GM23248 (cell line): ENCODE data around the gene PLEKHH1.

Source experiments
- EZH2 ChIP-seq: fragments of 200-600 bp; sonication (generic); IDR thresholded peaks from 2 replicates; pipeline ENCODE4 v1.6.1; 2018; ENCODE audit warnings: antibody characterized with exemption, mild to moderate bottlenecking; ENCODE audit not compliant: insufficient read depth, poor library complexity, severe bottlenecking
- EZH2phosphoT487 ChIP-seq: fragments of 200-600 bp; sonication (generic); IDR thresholded peaks from 2 replicates; pipeline ENCODE4 v1.6.1; 2018; ENCODE audit warnings: antibody characterized with exemption, moderate library complexity, mild to moderate bottlenecking, low read depth; ENCODE audit not compliant: insufficient read depth

GRCh38 chr14:67555518-67556090 lies 22.5 kb downstream of the PLEKHH1 start:
- TF ChIP-seq EZH2 = no peak
- no peak for TF ChIP-seq EZH2phosphoT487
